ENCODE data around the gene PRKCB.

The PRKCB gene

GRCh38 chr16:24036614-24037013, 200.8 kb downstream of the PRKCB start:
- H3K27ac Mint-ChIP-seq = no peak overlapping the region
- peak; percentile 74 for TF ChIP-seq CTCF (IDR thresholded peaks at IDR 0.05)
- H3K4me1 Mint-ChIP-seq = no peaks in the 10 kb centered on the region
- no peaks in the 10 kb centered on the region for H3K36me3 Mint-ChIP-seq (ENCODE audit: low read depth)
- H3K4me3 Mint-ChIP-seq = no peak overlapping the region
- peaks cover 3% of the 10 kb centered on the region for H3K9me3 Mint-ChIP-seq
- peaks cover 34% of the 10 kb centered on the region for H3K27me3 Mint-ChIP-seq (ENCODE audit: low read depth, poor library complexity)
- peak; percentile 63 for DNase-seq

GRCh38 chr16:24037335-24037734, 201.6 kb downstream of the PRKCB start:
- H3K36me3 Mint-ChIP-seq (ENCODE audit: low read depth) = no peaks in the 10 kb centered on the region
- H3K27me3 Mint-ChIP-seq (ENCODE audit: low read depth, poor library complexity) = peaks cover 39% of the 10 kb centered on the region
- H3K4me3 Mint-ChIP-seq = no peak overlapping the region
- H3K9me3 Mint-ChIP-seq = peaks cover 3% of the 10 kb centered on the region
- no peaks in the 10 kb centered on the region for H3K4me1 Mint-ChIP-seq
- no peak for TF ChIP-seq CTCF (IDR thresholded peaks at IDR 0.05)
- no peak for DNase-seq
- H3K27ac Mint-ChIP-seq = no peak overlapping the region

GRCh38 chr16:24041834-24042631, 206.2 kb downstream of the PRKCB start:
- Mint-ChIP-seq H3K4me3 (no peak overlapping the region), H3K36me3 (ENCODE audit: low read depth) (no peaks in the 10 kb centered on the region), H3K9me3 (peaks cover 3% of the 10 kb centered on the region), H3K27ac (no peak overlapping the region), H3K4me1 (no peaks in the 10 kb centered on the region), H3K27me3 (ENCODE audit: low read depth, poor library complexity) (peaks cover 45% of the 10 kb centered on the region)
- TF ChIP-seq CTCF (IDR thresholded peaks at IDR 0.05) = peak; percentile 82
- DNase-seq = peak; percentile 83

- peaks cover 49% of the 10 kb centered on the region for H3K27me3 Mint-ChIP-seq (ENCODE audit: low read depth, poor library complexity)
- H3K36me3 Mint-ChIP-seq (ENCODE audit: low read depth) = no peaks in the 10 kb centered on the region
- DNase-seq = no peak
- no peak for TF ChIP-seq CTCF (IDR thresholded peaks at IDR 0.05)
- H3K4me3 Mint-ChIP-seq = no peak overlapping the region
- no peak overlapping the region for H3K27ac Mint-ChIP-seq
- H3K4me1 Mint-ChIP-seq = no peaks in the 10 kb centered on the region
- no peaks in the 10 kb centered on the region for H3K9me3 Mint-ChIP-seq
Measured at GRCh38 chr16:24044467-24044866, 208.7 kb downstream of the PRKCB start.

GRCh38 chr16:24045641-24046040, 209.9 kb downstream of the PRKCB start:
- peak; percentile 59 for TF ChIP-seq CTCF (IDR thresholded peaks at IDR 0.05)

GRCh38 chr16:24046442-24046841, 210.7 kb downstream of the PRKCB start:
- H3K9me3 Mint-ChIP-seq = no peaks in the 10 kb centered on the region
- TF ChIP-seq CTCF (IDR thresholded peaks at IDR 0.05) = no peak
- no peak for DNase-seq

More at GRCh38 chr16:24045641-24046040, 209.9 kb downstream of the PRKCB start:
- Mint-ChIP-seq H3K4me3 (no peak overlapping the region), H3K9me3 (no peaks in the 10 kb centered on the region), H3K27me3 (ENCODE audit: low read depth, poor library complexity) (peaks cover 54% of the 10 kb centered on the region), H3K4me1 (no peaks in the 10 kb centered on the region), H3K36me3 (ENCODE audit: low read depth) (no peaks in the 10 kb centered on the region), H3K27ac (no peak overlapping the region)
- peak; percentile 40 for DNase-seq

More at GRCh38 chr16:24046442-24046841, 210.7 kb downstream of the PRKCB start:
- H3K4me3 Mint-ChIP-seq = no peak overlapping the region
- H3K27ac Mint-ChIP-seq = no peak overlapping the region
- peaks cover 56% of the 10 kb centered on the region for H3K27me3 Mint-ChIP-seq (ENCODE audit: low read depth, poor library complexity)
- no peaks in the 10 kb centered on the region for H3K4me1 Mint-ChIP-seq
- no peaks in the 10 kb centered on the region for H3K36me3 Mint-ChIP-seq (ENCODE audit: low read depth)
